GM10847 (cell line): ENCODE results near the gene TSHZ3.

ENCODE experiments used
- POLR2A ChIP-seq: IDR thresholded peaks from 2 replicates; pipeline ENCODE4 v1.6.1; 2011; ENCODE audit not compliant: insufficient read length; ENCODE audit errors: extremely low read depth

TSHZ3 gene

GRCh38 chr19:31349160-31349881, at the start of gene TSHZ3:
Gene TSHZ3 (minus strand): TSS chr19:31349436. CDS start chr19:31349219, 217 bp downstream.
- TF ChIP-seq POLR2A = no peak

- no peak for TF ChIP-seq POLR2A
These were observed 48.1 kb upstream of the TSHZ3 start for GRCh38 chr19:31397308-31397707.

GRCh38 chr19:31392464-31392863, 43.2 kb upstream of the TSHZ3 start:
- TF ChIP-seq POLR2A = no peak

GRCh38 chr19:31391518-31391917, 42.3 kb upstream of the TSHZ3 start:
- TF ChIP-seq POLR2A = no peak

GRCh38 chr19:31390711-31391110, 41.5 kb upstream of the TSHZ3 start:
- no peak for TF ChIP-seq POLR2A

- no peak for TF ChIP-seq POLR2A
These were observed 40.6 kb upstream of the TSHZ3 start for GRCh38 chr19:31389874-31390273.

- TF ChIP-seq POLR2A = no peak
These were observed 38.6 kb upstream of the TSHZ3 start for GRCh38 chr19:31387717-31388301.

GRCh38 chr19:31386806-31387205, 37.6 kb upstream of the TSHZ3 start:
- TF ChIP-seq POLR2A = no peak

- no peak for TF ChIP-seq POLR2A
These were observed 36.5 kb upstream of the TSHZ3 start for GRCh38 chr19:31385744-31386143.

GRCh38 chr19:31383553-31383952, 34.3 kb upstream of the TSHZ3 start:
- TF ChIP-seq POLR2A = no peak

- TF ChIP-seq POLR2A = no peak
These were observed 31.6 kb upstream of the TSHZ3 start for GRCh38 chr19:31380854-31381253.

GRCh38 chr19:31378404-31378803, 29.2 kb upstream of the TSHZ3 start:
- no peak for TF ChIP-seq POLR2A

- TF ChIP-seq POLR2A = no peak
These were observed 28.5 kb upstream of the TSHZ3 start for GRCh38 chr19:31377736-31378135.

GRCh38 chr19:31372246-31372781, 23.1 kb upstream of the TSHZ3 start:
- no peak for TF ChIP-seq POLR2A

- no peak for TF ChIP-seq POLR2A
These were observed 21.0 kb upstream of the TSHZ3 start for GRCh38 chr19:31370216-31370615.

- no peak for TF ChIP-seq POLR2A
These were observed 15.7 kb upstream of the TSHZ3 start for GRCh38 chr19:31364963-31365362.
